Endodermal cell (in vitro differentiated cells): ENCODE measurements around the gene FAM156A. TPM values are rescaled to one million over a fixed set of nuclear protein-coding genes. Genes with fewer than 3 reads are reported as not detected.
"Not testable (repeated sequence)": the region's sequence is repeated elsewhere in the genome, so short reads cannot be mapped to it uniquely, and the experiment has no call there.

Source experiments
- DNase-seq: peaks from one replicate; pipeline ENCODE4 v3.0.0-alpha.2; 2017
- H3K27ac ChIP-seq: 2 replicates; pipeline ENCODE4 v1.5.1; 2013; ENCODE audit warnings: mild to moderate bottlenecking, low read depth, low read length, moderate library complexity
- H3K27me3 ChIP-seq: 2 replicates; pipeline ENCODE4 v1.6.1; 2013; ENCODE audit warnings: mild to moderate bottlenecking, low read length, moderate library complexity; ENCODE audit not compliant: insufficient read depth, control insufficient read depth, poor library complexity, severe bottlenecking
- H3K36me3 ChIP-seq: 2 replicates; pipeline ENCODE4 v1.7.0; 2013; ENCODE audit warnings: mild to moderate bottlenecking, low read length, moderate library complexity; ENCODE audit not compliant: control insufficient read depth, insufficient read depth
- H3K4me1 ChIP-seq: one replicate; pipeline ENCODE4 v1.7.0; 2013; ENCODE audit warnings: low read length; ENCODE audit not compliant: control insufficient read depth, insufficient read depth
- H3K4me3 ChIP-seq: 2 replicates; pipeline ENCODE4 v1.5.1; 2013; ENCODE audit warnings: mild to moderate bottlenecking, low read length, moderate library complexity
- H3K9ac ChIP-seq: 2 replicates; pipeline ENCODE4 v1.6.1; 2013; ENCODE audit warnings: mild to moderate bottlenecking, low read length, moderate library complexity; ENCODE audit not compliant: poor library complexity, severe bottlenecking; ENCODE audit errors: extremely low read depth
- H3K9me3 ChIP-seq: 2 replicates; pipeline ENCODE4 v1.6.1; 2013; ENCODE audit warnings: mild to moderate bottlenecking, low read length, moderate library complexity; ENCODE audit not compliant: control insufficient read depth
- H3K27ac Mint-ChIP-seq: 2 replicates; pipeline ENCODE4 v1.8.0; 2020; ENCODE audit warnings: mixed read lengths
- H3K27me3 Mint-ChIP-seq: 2 replicates; pipeline ENCODE4 v1.8.0; 2021; ENCODE audit warnings: mild to moderate bottlenecking, mixed read lengths; ENCODE audit not compliant: insufficient read depth
- H3K36me3 Mint-ChIP-seq: 2 replicates; pipeline ENCODE4 v1.8.0; 2020; ENCODE audit warnings: low read depth, mixed read lengths
- H3K4me1 Mint-ChIP-seq: 2 replicates; pipeline ENCODE4 v1.8.0; 2020; ENCODE audit warnings: mixed read lengths
- H3K4me3 Mint-ChIP-seq: 2 replicates; pipeline ENCODE4 v1.8.0; 2020; ENCODE audit warnings: mild to moderate bottlenecking, moderate library complexity, mixed read lengths
- H3K9me3 Mint-ChIP-seq: 2 replicates; pipeline ENCODE4 v1.8.0; 2020; ENCODE audit warnings: mild to moderate bottlenecking, mixed read lengths
- CTCF ChIP-seq: fragments of 200-600 bp; sonication (generic); conservative IDR thresholded peaks from 2 replicates; pipeline ENCODE4 v1.5.0; 2021; ENCODE audit warnings: antibody characterized with exemption, mild to moderate bottlenecking
- WGBS, 2 experiments: methylation state at CpG; one replicate each; pipeline versions ENCODE4 v1.1.5 to v1.1.7; 2013; ENCODE audit warnings: missing lambda C conversion rate in 2 of 2, mixed read lengths in 1 of 2; ENCODE audit not compliant: insufficient coverage in 1 of 2, insufficient read length in 1 of 2; 5-methylcytosine and 5-hydroxymethylcytosine counted together
- long read RNA-seq, 4 experiments: library from polyadenylated mRNA in 2 of 4; library from RNA in 1 of 4; library from capped mRNA in 1 of 4; stranded (forward) in 3 of 4; unstranded in 1 of 4; transcript quantifications; one replicate each; pipeline ENCODE4 v2.0.0, GENCODE V29; 2020 to 2021; ENCODE audit warnings: inconsistent platforms in 1 of 4
- polyA plus RNA-seq, 2 experiments: library from polyadenylated mRNA; stranded (reverse); fragments of 50-300 nt; gene quantifications; one replicate each; pipeline ENCODE4 v1.2.3, GENCODE V29; 2013
- total RNA-seq, 2 donors: library from RNA; stranded (reverse); fragmentation: NEBNext Ultra II Directional in 1 of 2; extraction: Animal tissue kit (Norgen Biotek cat#: 25700) in 1 of 2; gene quantifications; 2 replicates in 1 of 2; 3 replicates in 1 of 2; pipeline ENCODE4 v1.2.1, GENCODE V29; 2021

FAM156A gene
- 10 to 100 TPM; 14.0 to 21.6 TPM for total RNA-seq
- 18.1 TPM for polyA plus RNA-seq (2013, experiment 1 of 2)
- 10.7 TPM for polyA plus RNA-seq (2013, experiment 2 of 2)
- long read RNA-seq, experiment 1, partial matches to known transcripts: 0 of 6 reads
- long read RNA-seq, experiment 1, other reads (novel, unspliced or antisense): 2 of 6 reads
- long read RNA-seq, experiment 2, transcript FAM156A-221 (3 exons, 3,757 nt): major isoform, 10 of 30 reads
- long read RNA-seq, experiment 2, transcript FAM156A-201 (4 exons, 2,942 nt): minor isoform, 8 of 30 reads
- long read RNA-seq, experiment 2, partial matches to known transcripts: 1 of 30 reads
- long read RNA-seq, experiment 2, other reads (novel, unspliced or antisense): 5 of 30 reads
- long read RNA-seq, experiment 3, transcript FAM156A-221 (3 exons, 3,757 nt): major isoform, 46 of 71 reads
- long read RNA-seq, experiment 3, transcript FAM156A-201 (4 exons, 2,942 nt): minor isoform, 9 of 71 reads
- long read RNA-seq, experiment 3, partial matches to known transcripts: 2 of 71 reads
- long read RNA-seq, experiment 3, other reads (novel, unspliced or antisense): 10 of 71 reads
- long read RNA-seq, experiment 4, partial matches to known transcripts: 0 of 7 reads
- long read RNA-seq, experiment 4, other reads (novel, unspliced or antisense): 2 of 7 reads

DNA sequence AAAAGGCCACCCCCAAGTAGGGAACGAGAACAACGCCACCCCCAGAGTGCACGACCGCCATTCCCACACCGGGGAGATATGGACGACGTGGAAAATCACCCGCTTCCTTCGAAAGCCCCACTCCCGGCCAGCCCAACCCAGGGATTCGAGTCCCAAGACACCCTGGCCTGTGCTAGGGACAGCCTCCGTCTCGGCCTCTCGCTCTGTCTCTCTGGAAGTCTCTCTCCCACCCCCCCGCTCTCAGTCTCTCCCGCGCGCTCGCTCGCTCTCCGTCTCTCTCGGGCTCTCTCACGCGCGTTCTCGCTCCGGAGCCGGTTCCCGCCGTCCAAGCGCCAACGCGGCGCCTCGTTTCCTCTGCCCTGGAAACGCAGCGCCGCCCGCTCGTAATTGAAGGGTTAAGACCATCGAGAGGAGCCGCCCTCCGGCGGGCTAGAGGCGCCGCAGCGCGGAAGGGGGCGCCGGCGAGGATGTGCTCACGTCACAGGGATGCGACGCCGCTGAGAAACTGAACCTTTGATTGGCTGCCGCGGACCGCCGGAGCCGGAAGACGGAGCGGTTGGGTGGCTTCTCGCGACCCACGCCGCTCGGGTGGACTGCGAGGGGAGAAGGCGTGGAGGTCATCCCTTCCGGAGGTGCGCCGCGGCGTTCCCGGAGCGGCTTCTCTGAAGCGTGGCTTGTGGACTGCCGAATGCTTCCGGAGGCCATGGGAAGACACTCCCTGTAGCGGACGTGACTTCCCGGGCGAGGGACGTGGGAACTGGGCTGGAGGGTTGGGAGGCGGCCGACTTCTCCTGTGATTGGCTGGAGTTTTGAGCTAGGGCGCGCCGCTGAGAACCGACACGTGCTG lies at the start of gene FAM156A:
TSS of gene FAM156A (minus strand) at position 406 of the 847 bp plus-strand sequence. CDS start 9,930 bp downstream, outside the sequence.
- not testable (repeated sequence) for H3K4me1 ChIP-seq, H3K27me3 ChIP-seq, H3K4me1 Mint-ChIP-seq, H3K36me3 Mint-ChIP-seq, H3K27ac Mint-ChIP-seq, H3K36me3 ChIP-seq, H3K4me3 Mint-ChIP-seq, DNase-seq, H3K9ac ChIP-seq, H3K9me3 Mint-ChIP-seq, H3K27ac ChIP-seq, H3K9me3 ChIP-seq, H3K4me3 ChIP-seq, H3K27me3 Mint-ChIP-seq
- WGBS, 2 experiments: no CpG with 5 or more reads among the region's 91 CpGs

GRCh38 chrX:53005327-53005726 lies 47.0 kb upstream of the FAM156A start:
- no peak overlapping the region for H3K4me3 ChIP-seq
- no peaks in the 10 kb centered on the region for H3K9me3 ChIP-seq
- H3K4me3 Mint-ChIP-seq: no peak overlapping the region
- H3K27me3 ChIP-seq: no peaks in the 10 kb centered on the region
- TF ChIP-seq CTCF: no peak
- peaks cover 17% of the 10 kb centered on the region for H3K27me3 Mint-ChIP-seq
- no peak overlapping the region for H3K27ac ChIP-seq
- no peaks in the 10 kb centered on the region for H3K36me3 ChIP-seq
- H3K9me3 Mint-ChIP-seq: peaks cover 67% of the 10 kb centered on the region
- DNase-seq: no peak
- H3K27ac Mint-ChIP-seq: no peak overlapping the region
- H3K36me3 Mint-ChIP-seq: no peaks in the 10 kb centered on the region
- no peaks in the 10 kb centered on the region for H3K4me1 ChIP-seq
- no peak overlapping the region for H3K9ac ChIP-seq
- H3K4me1 Mint-ChIP-seq: no peaks in the 10 kb centered on the region
- 68 to 89% methylated on average over 3 of the region's 3 CpGs for WGBS, 2 experiments

- no peaks in the 10 kb centered on the region for H3K36me3 Mint-ChIP-seq
- peaks cover 21% of the 10 kb centered on the region for H3K27me3 Mint-ChIP-seq
- Histone ChIP-seq H3K36me3 (no peaks in the 10 kb centered on the region), H3K27me3 (no peaks in the 10 kb centered on the region), H3K27ac (no peak overlapping the region), H3K4me3 (no peak overlapping the region), H3K9me3 (no peaks in the 10 kb centered on the region), H3K9ac (no peak overlapping the region), H3K4me1 (no peaks in the 10 kb centered on the region)
- peaks cover 65% of the 10 kb centered on the region for H3K9me3 Mint-ChIP-seq
- H3K27ac Mint-ChIP-seq: no peak overlapping the region
- no peak overlapping the region for H3K4me3 Mint-ChIP-seq
- no peak for DNase-seq
- 77 to 90% methylated on average over 2 to 4 of the region's 4 CpGs for WGBS, 2 experiments
- no peaks in the 10 kb centered on the region for H3K4me1 Mint-ChIP-seq
- TF ChIP-seq CTCF: no peak
Observed at GRCh38 chrX:53004811-53005210, 46.5 kb upstream of the FAM156A start.
